CD8-positive, alpha-beta memory T cell (primary cell): ENCODE data around the gene GAPT. TPM values are rescaled to one million over a fixed set of nuclear protein-coding genes. Genes with fewer than 3 reads are reported as not detected.

Experiments
- CTCF ChIA-PET: fragments of 350-600 bp; sonication (Branson Sonifier 250); formaldehyde crosslinking; loops from one replicate; lab custom pipeline; 2021; ENCODE audit warnings: antibody characterized with exemption; lab: Charles Lee
- POLR2A ChIA-PET: fragments of 350-600 bp; sonication (Branson Sonifier 250); formaldehyde crosslinking; loops from one replicate; lab custom pipeline; 2021; ENCODE audit warnings: antibody characterized with exemption; lab: Charles Lee
- DNase-seq, 5 donors: peaks; one replicate each; pipeline versions ENCODE4 v3.0.0 to v3.0.0-alpha.2; 2020 to 2022; ENCODE audit warnings: mixed read lengths in 1 of 5
- H3K27ac ChIP-seq: one replicate; pipeline ENCODE4 v1.7.0; 2013; ENCODE audit warnings: low read depth, mild to moderate bottlenecking, low read length, moderate library complexity
- H3K27me3 ChIP-seq: 2 replicates; pipeline ENCODE4 v1.7.0; 2013; ENCODE audit warnings: low read length, mild to moderate bottlenecking; ENCODE audit not compliant: insufficient read depth, poor library complexity, severe bottlenecking
- H3K36me3 ChIP-seq: 2 replicates; pipeline ENCODE4 v1.7.0; 2013; ENCODE audit warnings: mild to moderate bottlenecking, low read length, moderate library complexity; ENCODE audit not compliant: insufficient read depth
- H3K4me1 ChIP-seq: 2 replicates; pipeline ENCODE4 v1.7.0; 2013; ENCODE audit warnings: mild to moderate bottlenecking, low read length, moderate library complexity; ENCODE audit not compliant: insufficient read depth
- H3K4me3 ChIP-seq: 2 replicates; pipeline ENCODE4 v1.7.0; 2013; ENCODE audit warnings: mild to moderate bottlenecking, low read length
- H3K9me3 ChIP-seq: 2 replicates; pipeline ENCODE4 v1.7.0; 2013; ENCODE audit warnings: mild to moderate bottlenecking, low read length
- H3K27ac Mint-ChIP-seq, 8 donors: one replicate each; pipeline ENCODE4 v1.8.0; 2020 to 2021; ENCODE audit warnings: mixed read lengths in 8 of 8, mild to moderate bottlenecking in 6 of 8, inconsistent platforms in 3 of 8, moderate library complexity in 3 of 8
- H3K27me3 Mint-ChIP-seq, 2 donors: one replicate each; pipeline ENCODE4 v1.8.0; 2020 to 2021; ENCODE audit warnings: mixed read lengths in 2 of 2, mild to moderate bottlenecking in 1 of 2, moderate library complexity in 1 of 2
- H3K36me3 Mint-ChIP-seq, 3 donors: one replicate each; pipeline ENCODE4 v1.8.0; 2020 to 2021; ENCODE audit warnings: mixed read lengths in 3 of 3, inconsistent platforms in 1 of 3, mild to moderate bottlenecking in 1 of 3
- H3K4me1 Mint-ChIP-seq, 3 donors: one replicate each; pipeline ENCODE4 v1.8.0; 2020 to 2021; ENCODE audit warnings: mixed read lengths in 3 of 3, inconsistent platforms in 1 of 3, mild to moderate bottlenecking in 1 of 3
- H3K4me3 Mint-ChIP-seq, 7 donors: one replicate each; pipeline ENCODE4 v1.8.0; 2020 to 2021; ENCODE audit warnings: mixed read lengths in 7 of 7, mild to moderate bottlenecking in 6 of 7, moderate library complexity in 4 of 7, inconsistent platforms in 2 of 7
- H3K9me3 Mint-ChIP-seq, 5 donors: one replicate each; pipeline ENCODE4 v1.8.0; 2020 to 2022; ENCODE audit warnings: mixed read lengths in 5 of 5, mild to moderate bottlenecking in 3 of 5, moderate library complexity in 2 of 5, inconsistent platforms in 1 of 5
- polyA plus RNA-seq: library from polyadenylated mRNA; unstranded; fragments of 300-500 nt; fragmentation: Illumina TruSeq; gene quantifications from one replicate; pipeline ENCODE4 v1.2.3, GENCODE V29; 2021
- total RNA-seq, 2 experiments: library from RNA; stranded (reverse); gene quantifications; one replicate each; pipeline ENCODE4 v1.2.3, GENCODE V29; 2021

Gene GAPT
- total and polyA plus RNA-seq, 3 experiments from 2014 or later = 0.26 to 1.3 TPM; not detected in 1

DNA sequence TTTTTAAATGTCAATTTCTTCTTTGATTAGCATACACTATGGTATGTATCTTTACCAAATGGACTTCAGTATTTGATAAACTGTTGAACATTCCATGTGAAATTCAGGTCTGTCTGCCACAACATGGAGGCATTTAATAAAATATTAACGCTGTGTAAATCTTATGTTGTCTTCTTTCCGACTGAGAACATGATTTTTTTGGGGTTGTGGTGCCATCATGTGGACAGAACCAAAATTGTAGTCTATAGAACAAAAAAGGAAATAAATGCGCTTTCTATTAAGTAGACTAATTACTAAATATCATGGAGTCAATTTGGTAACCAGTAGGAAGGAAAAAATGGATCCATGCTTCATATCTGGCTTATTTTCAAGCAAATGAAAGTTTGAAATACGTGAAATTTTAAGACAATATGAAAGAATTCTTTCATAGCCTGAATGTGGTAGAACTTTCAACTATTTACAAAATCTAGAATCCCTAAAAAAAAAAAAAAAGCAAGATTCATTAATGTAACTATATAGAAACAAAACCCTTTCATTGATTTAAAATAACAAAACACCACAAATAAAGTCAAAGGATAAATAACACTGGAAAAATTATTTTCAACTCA is 28.5 kb upstream of the GAPT start:
- Mint-ChIP-seq H3K27ac (peak overlapping the region in 1 of 8 donors; percentile 16), H3K4me1 (peaks cover 13 to 17% (median 17%) of the 10 kb centered on the region in 3 donors), H3K27me3 (peaks cover 15 to 21% of the 10 kb centered on the region in 2 donors), H3K4me3 (peak overlapping the region in 2 of 7 donors; percentile 25 to 42), H3K9me3 (no peaks in the 10 kb centered on the region), H3K36me3 (no peaks in the 10 kb centered on the region)
- peak in 3 of 5 donors; percentile 15 to 50 (median 33) for DNase-seq
- H3K4me3 ChIP-seq = no peak overlapping the region
- H3K9me3 ChIP-seq = no peaks in the 10 kb centered on the region
- H3K27me3 ChIP-seq = no peaks in the 10 kb centered on the region
- no peak overlapping the region for H3K27ac ChIP-seq
- POLR2A ChIA-PET = no interaction called here
- peaks cover 11% of the 10 kb centered on the region for H3K4me1 ChIP-seq
- H3K36me3 ChIP-seq = no peaks in the 10 kb centered on the region
- CTCF ChIA-PET = no interaction called here

GRCh38 chr5:58466939-58467338 is 24.3 kb upstream of the GAPT start:
- Mint-ChIP-seq H3K27ac (peak overlapping the region in 2 of 8 donors; percentile 7 to 11), H3K4me1 (no peaks in the 10 kb centered on the region), H3K27me3 (peaks cover 3 to 9% of the 10 kb centered on the region in 2 donors), H3K4me3 (no peak overlapping the region), H3K36me3 (no peaks in the 10 kb centered on the region), H3K9me3 (no peaks in the 10 kb centered on the region)
- Histone ChIP-seq H3K27ac (no peak overlapping the region), H3K4me3 (no peak overlapping the region), H3K9me3 (no peaks in the 10 kb centered on the region), H3K27me3 (no peaks in the 10 kb centered on the region), H3K4me1 (no peaks in the 10 kb centered on the region), H3K36me3 (no peaks in the 10 kb centered on the region)
- ChIA-PET POLR2A (no interaction called here), CTCF (no interaction called here)
- no peak for DNase-seq

GRCh38 chr5:58469896-58470295 is 21.3 kb upstream of the GAPT start:
- Histone ChIP-seq H3K27ac (no peak overlapping the region), H3K27me3 (no peaks in the 10 kb centered on the region), H3K9me3 (no peaks in the 10 kb centered on the region), H3K4me3 (no peak overlapping the region), H3K4me1 (no peaks in the 10 kb centered on the region), H3K36me3 (no peaks in the 10 kb centered on the region)
- Mint-ChIP-seq H3K4me1 (no peaks in the 10 kb centered on the region), H3K4me3 (no peak overlapping the region), H3K27me3 (peaks cover 8 to 17% of the 10 kb centered on the region in 2 donors), H3K27ac (no peak overlapping the region), H3K9me3 (peaks cover 0 to 3% (median 0%) of the 10 kb centered on the region in 5 donors), H3K36me3 (peaks cover 0 to 7% (median 0%) of the 10 kb centered on the region in 3 donors)
- CTCF ChIA-PET = no interaction called here
- no peak for DNase-seq
- POLR2A ChIA-PET = no interaction called here

DNA sequence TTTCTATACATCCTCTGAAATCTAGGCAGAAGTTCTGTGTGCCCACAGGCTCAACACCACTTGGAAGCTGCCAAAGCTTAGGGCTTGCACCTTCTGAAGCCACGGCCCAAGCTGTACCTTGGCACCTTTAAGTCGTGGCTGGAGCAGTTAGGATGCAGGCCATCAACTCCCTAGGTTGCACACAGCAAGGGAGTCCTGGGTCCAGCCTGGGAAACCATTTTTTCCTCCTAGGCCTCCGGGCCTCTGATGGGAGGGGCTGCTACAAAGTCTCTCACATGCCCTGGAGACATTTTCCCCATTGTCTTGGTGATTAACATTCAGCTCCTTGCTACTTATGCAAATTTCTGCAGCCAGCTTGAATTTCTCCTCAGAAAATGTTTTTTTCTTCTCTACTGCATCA is 15.8 kb upstream of the GAPT start:
- Histone ChIP-seq H3K27me3 (no peaks in the 10 kb centered on the region), H3K36me3 (no peaks in the 10 kb centered on the region), H3K9me3 (no peaks in the 10 kb centered on the region), H3K4me1 (no peaks in the 10 kb centered on the region), H3K4me3 (no peak overlapping the region), H3K27ac (no peak overlapping the region)
- Mint-ChIP-seq H3K4me3 (no peak overlapping the region), H3K27ac (no peak overlapping the region), H3K36me3 (peaks cover 0 to 8% (median 0%) of the 10 kb centered on the region in 3 donors), H3K27me3 (peaks cover 10 to 24% of the 10 kb centered on the region in 2 donors), H3K9me3 (peaks cover 0 to 3% (median 2%) of the 10 kb centered on the region in 5 donors), H3K4me1 (no peaks in the 10 kb centered on the region)
- no peak for DNase-seq
- ChIA-PET POLR2A (no interaction called here), CTCF (no interaction called here)

DNA sequence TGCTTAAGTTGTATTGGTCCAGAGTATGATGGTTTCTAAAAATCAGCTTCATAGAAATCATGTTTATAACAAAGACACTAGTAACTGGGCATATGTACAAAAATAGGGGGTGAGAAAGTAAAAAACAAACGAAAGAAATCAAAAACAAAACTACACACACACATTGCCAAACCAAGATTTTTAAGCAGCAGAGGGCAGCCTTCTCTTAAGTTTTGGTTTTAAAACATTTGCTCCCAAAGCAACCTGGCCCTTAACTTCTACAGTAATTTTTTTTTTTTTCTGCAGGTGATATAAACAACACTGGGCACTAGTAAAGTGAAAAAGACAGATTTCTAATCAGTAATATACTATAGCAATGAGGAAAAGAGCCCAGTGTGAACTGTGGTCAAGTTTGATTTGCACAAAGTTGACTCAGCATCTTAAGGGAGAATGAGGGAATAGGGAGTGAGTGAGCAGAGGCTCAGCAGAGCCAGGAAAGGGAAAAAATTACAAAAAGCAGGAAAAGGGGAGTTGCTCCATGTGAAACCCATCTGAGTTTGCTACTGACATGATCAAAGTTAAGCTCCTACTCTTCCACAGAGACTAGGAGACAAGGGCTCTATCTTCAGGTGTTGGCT is 13.4 kb upstream of the GAPT start:
- Mint-ChIP-seq H3K4me1 (no peaks in the 10 kb centered on the region), H3K9me3 (peaks cover 0 to 3% (median 2%) of the 10 kb centered on the region in 5 donors), H3K27me3 (peaks cover 5 to 21% of the 10 kb centered on the region in 2 donors), H3K27ac (no peak overlapping the region), H3K36me3 (peaks cover 0 to 8% (median 0%) of the 10 kb centered on the region in 3 donors), H3K4me3 (no peak overlapping the region)
- H3K4me3 ChIP-seq = no peak overlapping the region
- CTCF ChIA-PET = no interaction called here
- no peaks in the 10 kb centered on the region for H3K36me3 ChIP-seq
- no peak for DNase-seq
- POLR2A ChIA-PET = no interaction called here
- no peak overlapping the region for H3K27ac ChIP-seq
- no peaks in the 10 kb centered on the region for H3K9me3 ChIP-seq
- H3K27me3 ChIP-seq = no peaks in the 10 kb centered on the region
- no peaks in the 10 kb centered on the region for H3K4me1 ChIP-seq

DNA sequence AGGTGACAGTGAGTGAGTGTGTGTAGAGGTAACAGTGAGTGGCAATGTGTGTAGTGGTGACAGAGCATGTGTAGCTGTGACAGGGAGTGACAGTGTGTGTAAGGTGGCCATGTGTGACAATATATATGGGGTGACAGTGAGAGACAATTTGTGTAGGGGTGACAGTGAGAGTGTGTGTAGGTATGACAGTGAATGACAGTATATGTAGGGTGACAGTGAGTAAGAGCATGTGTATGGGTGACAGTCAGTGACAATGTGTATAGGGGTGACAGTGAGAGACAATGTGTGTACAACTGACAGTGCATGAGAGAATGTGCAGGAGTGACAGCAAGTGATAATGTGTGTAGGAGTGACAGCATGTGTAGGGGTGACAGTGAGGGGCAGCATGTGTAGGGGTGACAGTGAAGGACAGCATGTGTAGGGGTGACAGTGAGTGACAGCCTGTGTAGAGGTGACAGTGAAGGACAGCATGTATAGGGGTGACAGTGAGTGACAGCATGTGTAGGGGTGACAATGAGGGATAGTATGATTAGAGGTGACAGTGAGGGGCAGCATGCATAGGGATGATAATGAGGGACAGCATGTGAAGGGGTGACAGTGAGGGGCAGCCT is 10.1 kb upstream of the GAPT start:
- POLR2A ChIA-PET = no interaction called here
- Mint-ChIP-seq H3K4me1 (no peaks in the 10 kb centered on the region), H3K27ac (no peak overlapping the region), H3K4me3 (no peak overlapping the region), H3K9me3 (no peaks in the 10 kb centered on the region), H3K36me3 (no peaks in the 10 kb centered on the region), H3K27me3 (peaks cover 0 to 1% of the 10 kb centered on the region in 2 donors)
- no peaks in the 10 kb centered on the region for H3K36me3 ChIP-seq
- H3K4me1 ChIP-seq = no peaks in the 10 kb centered on the region
- no peak for DNase-seq
- H3K9me3 ChIP-seq = no peaks in the 10 kb centered on the region
- H3K4me3 ChIP-seq = no peak overlapping the region
- H3K27ac ChIP-seq = no peak overlapping the region
- H3K27me3 ChIP-seq = no peaks in the 10 kb centered on the region
- CTCF ChIA-PET = no interaction called here

GRCh38 chr5:58481828-58482227 is 9.4 kb upstream of the GAPT start:
- Histone ChIP-seq H3K9me3 (no peaks in the 10 kb centered on the region), H3K4me3 (no peak overlapping the region), H3K27ac (no peak overlapping the region), H3K4me1 (no peaks in the 10 kb centered on the region), H3K27me3 (no peaks in the 10 kb centered on the region), H3K36me3 (no peaks in the 10 kb centered on the region)
- Mint-ChIP-seq H3K27me3 (no peaks in the 10 kb centered on the region), H3K36me3 (no peaks in the 10 kb centered on the region), H3K9me3 (no peaks in the 10 kb centered on the region), H3K4me3 (no peak overlapping the region), H3K27ac (no peak overlapping the region), H3K4me1 (no peaks in the 10 kb centered on the region)
- no peak for DNase-seq
- CTCF ChIA-PET = no interaction called here
- POLR2A ChIA-PET = no interaction called here

- Histone ChIP-seq H3K36me3 (no peaks in the 10 kb centered on the region), H3K27me3 (no peaks in the 10 kb centered on the region), H3K4me3 (no peak overlapping the region), H3K4me1 (no peaks in the 10 kb centered on the region), H3K27ac (no peak overlapping the region), H3K9me3 (no peaks in the 10 kb centered on the region)
- ChIA-PET CTCF (no interaction called here), POLR2A (no interaction called here)
- Mint-ChIP-seq H3K4me3 (no peak overlapping the region), H3K9me3 (no peaks in the 10 kb centered on the region), H3K27ac (no peak overlapping the region), H3K4me1 (no peaks in the 10 kb centered on the region), H3K36me3 (no peaks in the 10 kb centered on the region), H3K27me3 (no peaks in the 10 kb centered on the region)
- DNase-seq = no peak
These were observed 8.7 kb upstream of the GAPT start for GRCh38 chr5:58482536-58482935.
